Peyer's patch (tissue), 4 donors: ENCODE measurements around the gene CYTIP. TPM values are rescaled to one million over a fixed set of nuclear protein-coding genes. Genes with fewer than 3 reads are reported as not detected.

Experiments used
- DNase-seq, 3 donors: peaks; one replicate each; pipeline ENCODE4 v3.0.0-alpha.2; 2017 to 2019
- H3K27ac ChIP-seq, 4 donors: fragments of 200-600 bp; sonication (generic); one replicate each; pipeline ENCODE4 v1.5.1; 2016 to 2019
- H3K27me3 ChIP-seq, 2 donors: fragments of 200-600 bp; sonication (generic); one replicate each; pipeline ENCODE4 v1.5.1; 2019
- H3K36me3 ChIP-seq, 3 donors: fragments of 200-600 bp; sonication (generic); one replicate each; pipeline ENCODE4 v1.5.1; 2016 to 2019
- H3K4me1 ChIP-seq, 4 donors: fragments of 200-600 bp; sonication (generic); one replicate each; pipeline ENCODE4 v1.5.1; 2016 to 2019
- H3K4me3 ChIP-seq, 4 donors: fragments of 200-600 bp; sonication (generic); 1 replicate in 3 of 4; 2 replicates in 1 of 4; pipeline ENCODE4 v1.5.1; 2016 to 2019; ENCODE audit warnings: mild to moderate bottlenecking in 1 of 4
- H3K9me3 ChIP-seq, 4 donors: fragments of 200-600 bp; sonication (generic); one replicate each; pipeline ENCODE4 v1.5.1; 2016 to 2019; ENCODE audit warnings: mild to moderate bottlenecking in 1 of 4
- CTCF ChIP-seq, 6 experiments: fragments of 450-650 bp in 4 of 6; fragments of 200-600 bp in 2 of 6; sonication (generic) in 1 of 6; IDR thresholded peaks; one replicate each; pipeline ENCODE4 v1.5.1; 2017 to 2019; ENCODE audit warnings: antibody characterized with exemption in 6 of 6, mild to moderate bottlenecking in 3 of 6, moderate library complexity in 1 of 6
- POLR2A ChIP-seq, 2 donors: fragments of 450-650 bp; IDR thresholded peaks; one replicate each; pipeline ENCODE4 v1.5.1; 2017; ENCODE audit warnings: antibody characterized with exemption in 2 of 2, mild to moderate bottlenecking in 2 of 2, moderate library complexity in 2 of 2
- total RNA-seq, 4 donors: library from RNA; depleted of rRNA; stranded (reverse); fragments of >200 nt; gene quantifications; one replicate each; pipeline ENCODE4 v1.1.0, GENCODE V29; 2016

The CYTIP gene
- total RNA-seq, result 100 to 1,000 TPM in 1 of 4 donors, 10 to 100 TPM in 3; 11.8 to 182 (median 21.0) TPM

GRCh38 chr2:157443795-157444640 is at the start of gene CYTIP:
TSS of gene CYTIP (minus strand) at chr2:157444089. CDS start at chr2:157444020, 69 bp downstream.
- H3K27me3 ChIP-seq, result no peaks in the 10 kb centered on the region
- no peaks in the 10 kb centered on the region for H3K9me3 ChIP-seq
- TF ChIP-seq POLR2A (IDR thresholded peaks at IDR 0.05), result peak; percentile 59 to 72
- TF ChIP-seq CTCF (IDR thresholded peaks at IDR 0.05), result no peak
- H3K4me3 ChIP-seq, result peak within 1 kb of the TSS; percentile 45 to 53 (median 49)
- peaks cover 0 to 10% (median 0%) of the 10 kb centered on the region in 4 donors for H3K4me1 ChIP-seq
- no peaks in the 10 kb centered on the region for H3K36me3 ChIP-seq
- peak within 1 kb of the TSS; percentile 73 to 88 (median 84) for H3K27ac ChIP-seq
- DNase-seq, result peak in 2 of 3 donors; percentile 85 to 92

GRCh38 chr2:157492189-157492773 is 48.4 kb upstream of the CYTIP start:
- TF ChIP-seq CTCF (IDR thresholded peaks at IDR 0.05) (peak; percentile 57 to 84 (median 74)), POLR2A (IDR thresholded peaks at IDR 0.05) (no peak)
- DNase-seq, result peak; percentile 54 to 88 (median 70)
- Histone ChIP-seq H3K4me3 (no peak overlapping the region), H3K27me3 (no peaks in the 10 kb centered on the region), H3K27ac (no peak overlapping the region), H3K4me1 (no peaks in the 10 kb centered on the region), H3K36me3 (no peaks in the 10 kb centered on the region), H3K9me3 (no peaks in the 10 kb centered on the region)

- Histone ChIP-seq H3K36me3 (no peaks in the 10 kb centered on the region), H3K27me3 (no peaks in the 10 kb centered on the region), H3K27ac (no peak overlapping the region), H3K4me3 (no peak overlapping the region), H3K9me3 (no peaks in the 10 kb centered on the region), H3K4me1 (no peaks in the 10 kb centered on the region)
- no peak for DNase-seq
- TF ChIP-seq POLR2A (IDR thresholded peaks at IDR 0.05) (no peak), CTCF (IDR thresholded peaks at IDR 0.05) (no peak)
These were observed 46.1 kb upstream of the CYTIP start for GRCh38 chr2:157489983-157490382.

GRCh38 chr2:157488877-157489276 is 45.0 kb upstream of the CYTIP start:
- Histone ChIP-seq H3K4me1 (no peaks in the 10 kb centered on the region), H3K4me3 (no peak overlapping the region), H3K27ac (no peak overlapping the region), H3K27me3 (no peaks in the 10 kb centered on the region), H3K36me3 (no peaks in the 10 kb centered on the region), H3K9me3 (no peaks in the 10 kb centered on the region)
- TF ChIP-seq CTCF (IDR thresholded peaks at IDR 0.05), result no peak
- TF ChIP-seq POLR2A (IDR thresholded peaks at IDR 0.05), result no peak
- peak in 2 of 3 donors; percentile 57 to 72 for DNase-seq

- DNase-seq, result no peak
- Histone ChIP-seq H3K36me3 (no peaks in the 10 kb centered on the region), H3K9me3 (no peaks in the 10 kb centered on the region), H3K4me3 (no peak overlapping the region), H3K4me1 (no peaks in the 10 kb centered on the region), H3K27ac (no peak overlapping the region), H3K27me3 (no peaks in the 10 kb centered on the region)
- TF ChIP-seq CTCF (IDR thresholded peaks at IDR 0.05) (no peak), POLR2A (IDR thresholded peaks at IDR 0.05) (no peak)
These were observed 43.9 kb upstream of the CYTIP start for GRCh38 chr2:157487747-157488146.
